ENCODE results near the gene F12.

Gene F12

GRCh38 chr5:177434437-177434836 lies 25.1 kb upstream of the F12 start:
- no peak overlapping the region for H3K27ac ChIP-seq
- TF ChIP-seq, protein P1, sequence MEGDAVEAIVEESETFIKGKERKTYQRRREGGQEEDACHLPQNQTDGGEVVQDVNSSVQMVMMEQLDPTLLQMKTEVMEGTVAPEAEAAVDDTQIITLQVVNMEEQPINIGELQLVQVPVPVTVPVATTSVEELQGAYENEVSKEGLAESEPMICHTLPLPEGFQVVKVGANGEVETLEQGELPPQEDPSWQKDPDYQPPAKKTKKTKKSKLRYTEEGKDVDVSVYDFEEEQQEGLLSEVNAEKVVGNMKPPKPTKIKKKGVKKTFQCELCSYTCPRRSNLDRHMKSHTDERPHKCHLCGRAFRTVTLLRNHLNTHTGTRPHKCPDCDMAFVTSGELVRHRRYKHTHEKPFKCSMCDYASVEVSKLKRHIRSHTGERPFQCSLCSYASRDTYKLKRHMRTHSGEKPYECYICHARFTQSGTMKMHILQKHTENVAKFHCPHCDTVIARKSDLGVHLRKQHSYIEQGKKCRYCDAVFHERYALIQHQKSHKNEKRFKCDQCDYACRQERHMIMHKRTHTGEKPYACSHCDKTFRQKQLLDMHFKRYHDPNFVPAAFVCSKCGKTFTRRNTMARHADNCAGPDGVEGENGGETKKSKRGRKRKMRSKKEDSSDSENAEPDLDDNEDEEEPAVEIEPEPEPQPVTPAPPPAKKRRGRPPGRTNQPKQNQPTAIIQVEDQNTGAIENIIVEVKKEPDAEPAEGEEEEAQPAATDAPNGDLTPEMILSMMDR (IDR thresholded peaks at IDR 0.05) = no peak
- DNase-seq (ENCODE audit: low spot score) = no peak
- H3K4me3 ChIP-seq = no peak overlapping the region

DNA sequence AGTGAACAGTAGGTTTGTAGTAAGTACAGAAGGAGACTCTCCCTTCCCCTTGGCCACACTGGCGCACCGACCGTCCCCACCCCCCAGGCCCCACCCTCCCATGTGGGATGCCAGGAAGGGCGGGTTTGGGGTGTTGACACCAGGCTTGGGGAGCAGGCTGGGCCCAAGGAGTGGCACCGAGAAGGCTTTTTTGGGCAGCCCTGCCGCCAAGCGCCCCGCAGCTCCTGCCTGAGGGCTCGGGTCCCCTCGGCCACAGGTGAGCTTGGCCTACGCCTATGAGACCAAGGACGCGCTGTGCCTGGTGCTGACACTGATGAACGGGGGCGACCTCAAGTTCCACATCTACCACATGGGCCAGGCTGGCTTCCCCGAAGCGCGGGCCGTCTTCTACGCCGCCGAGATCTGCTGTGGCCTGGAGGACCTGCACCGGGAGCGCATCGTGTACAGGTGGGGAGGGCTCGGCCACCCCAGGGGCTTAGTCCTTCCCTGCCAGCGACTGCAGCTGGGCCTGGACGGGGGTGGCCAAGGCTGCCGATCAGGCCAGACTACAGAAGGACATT lies 24.4 kb upstream of the F12 start:
- DNase-seq (ENCODE audit: low spot score) = no peak
- TF ChIP-seq, protein P1 (IDR thresholded peaks at IDR 0.05) = no peak
- H3K4me3 ChIP-seq = no peak overlapping the region
- H3K27ac ChIP-seq = no peak overlapping the region

- TF ChIP-seq, protein P1 (IDR thresholded peaks at IDR 0.05) = no peak
- no peak for DNase-seq (ENCODE audit: low spot score)
- H3K27ac ChIP-seq = no peak overlapping the region
- no peak overlapping the region for H3K4me3 ChIP-seq
These were observed 23.7 kb upstream of the F12 start for GRCh38 chr5:177432839-177433657.

- Histone ChIP-seq H3K4me3 (no peak overlapping the region), H3K27ac (no peak overlapping the region)
- no peak for DNase-seq (ENCODE audit: low spot score)
- TF ChIP-seq, protein P1 (IDR thresholded peaks at IDR 0.05) = no peak
These were observed 22.9 kb upstream of the F12 start for GRCh38 chr5:177432143-177432838.

- Histone ChIP-seq H3K27ac (no peak overlapping the region), H3K4me3 (no peak overlapping the region)
These were observed 22.2 kb upstream of the F12 start for GRCh38 chr5:177431317-177432142.

DNA sequence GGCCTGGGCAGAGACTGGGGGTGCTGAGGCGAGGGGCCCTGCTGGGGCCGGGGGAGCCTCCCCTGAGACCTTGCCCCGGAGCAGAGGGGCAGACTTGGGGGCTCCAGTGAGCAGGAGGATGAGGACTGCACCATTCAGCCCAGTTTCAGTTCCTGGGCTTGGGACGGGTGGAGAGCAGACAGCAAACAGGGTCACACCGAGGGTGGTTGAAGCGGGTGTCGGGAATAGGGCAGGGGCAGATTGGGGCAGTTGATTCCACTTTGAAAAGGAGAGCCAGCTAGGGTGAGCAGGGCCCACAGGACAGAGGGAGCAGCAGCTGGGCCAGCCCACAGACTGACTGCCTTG lies 21.6 kb upstream of the F12 start:
- peak; percentile 73 for DNase-seq (ENCODE audit: low spot score)
- no peak overlapping the region for H3K27ac ChIP-seq
- no peak overlapping the region for H3K4me3 ChIP-seq
- TF ChIP-seq, protein P1 (IDR thresholded peaks at IDR 0.05) = no peak

More at GRCh38 chr5:177431317-177432142, 22.2 kb upstream of the F12 start:
- TF ChIP-seq, protein P1 (IDR thresholded peaks at IDR 0.05) = no peak
- DNase-seq (ENCODE audit: low spot score) = peak; percentile 74

All from coronary artery (tissue), 2 donors.